ENCODE measurements around the gene KXD1.

Gene KXD1

DNA sequence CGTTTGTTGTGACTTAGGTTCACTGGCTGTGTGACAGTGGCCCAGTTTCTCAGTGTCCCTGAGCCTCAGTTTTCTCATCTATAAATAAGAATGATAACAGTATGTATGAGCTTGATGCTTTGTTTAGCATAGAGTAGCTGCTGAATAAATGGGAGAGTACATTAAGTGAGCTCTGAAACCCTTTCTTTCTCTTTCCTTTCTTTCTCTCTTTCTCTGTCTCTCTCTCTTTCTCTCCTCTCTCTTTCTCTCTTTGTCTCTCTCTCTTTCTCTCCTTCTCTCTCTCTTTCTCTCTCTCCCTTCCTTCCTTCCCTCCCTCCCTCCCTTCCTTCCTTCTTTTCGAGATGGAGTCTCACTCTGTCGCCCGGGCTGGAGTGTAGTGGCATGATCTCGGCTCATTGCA lies 2.0 kb downstream of the KXD1 start:
- Histone ChIP-seq H3K36me3 (ENCODE audit: control insufficient read depth in 1 of 2, insufficient read depth in 2 of 2, low read length in 2 of 2) (peaks cover 8 to 33% of the 10 kb centered on the region in 2 donors), H3K4me3 (ENCODE audit: low read depth in 1 of 2, low read length in 2 of 2) (no peak overlapping the region), H3K27ac (ENCODE audit: low read length) (no peak overlapping the region), H3K9me3 (ENCODE audit: control insufficient read depth in 1 of 2, low read length in 2 of 2) (no peaks in the 10 kb centered on the region), H3K27me3 (ENCODE audit: low read depth, low read length) (no peaks in the 10 kb centered on the region), H3K4me1 (ENCODE audit: control insufficient read depth in 1 of 2, insufficient read depth in 2 of 2, low read length in 2 of 2) (peaks cover 0 to 18% of the 10 kb centered on the region in 2 donors)

DNA sequence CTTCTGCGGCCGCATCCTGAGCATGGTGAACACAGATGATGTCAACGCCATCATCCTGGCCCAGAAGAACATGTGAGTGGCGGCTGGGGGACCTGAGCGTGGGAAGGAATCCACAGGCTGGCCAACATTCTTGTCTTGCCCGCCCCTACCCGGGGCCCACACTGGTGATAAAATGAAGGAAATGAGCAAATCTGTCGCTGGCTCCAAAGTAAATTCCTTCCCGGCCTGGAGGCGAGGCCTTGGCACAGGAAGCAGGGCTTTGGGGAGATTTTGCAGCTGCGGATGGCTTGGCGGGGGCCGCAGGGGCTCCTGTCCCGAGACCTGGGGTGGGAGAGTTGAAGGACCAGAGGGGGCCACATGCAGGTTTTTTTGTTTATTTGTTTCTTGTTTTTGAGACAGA lies 4.4 kb downstream of the KXD1 start:
- Histone ChIP-seq H3K36me3 (ENCODE audit: control insufficient read depth in 1 of 2, insufficient read depth in 2 of 2, low read length in 2 of 2) (peaks cover 15 to 54% of the 10 kb centered on the region in 2 donors), H3K27ac (ENCODE audit: low read length) (no peak overlapping the region), H3K9me3 (ENCODE audit: control insufficient read depth in 1 of 2, low read length in 2 of 2) (no peaks in the 10 kb centered on the region), H3K4me3 (ENCODE audit: low read depth in 1 of 2, low read length in 2 of 2) (no peak overlapping the region), H3K4me1 (ENCODE audit: control insufficient read depth in 1 of 2, insufficient read depth in 2 of 2, low read length in 2 of 2) (peaks cover 0 to 18% of the 10 kb centered on the region in 2 donors), H3K27me3 (ENCODE audit: low read depth, low read length) (no peaks in the 10 kb centered on the region)

DNA sequence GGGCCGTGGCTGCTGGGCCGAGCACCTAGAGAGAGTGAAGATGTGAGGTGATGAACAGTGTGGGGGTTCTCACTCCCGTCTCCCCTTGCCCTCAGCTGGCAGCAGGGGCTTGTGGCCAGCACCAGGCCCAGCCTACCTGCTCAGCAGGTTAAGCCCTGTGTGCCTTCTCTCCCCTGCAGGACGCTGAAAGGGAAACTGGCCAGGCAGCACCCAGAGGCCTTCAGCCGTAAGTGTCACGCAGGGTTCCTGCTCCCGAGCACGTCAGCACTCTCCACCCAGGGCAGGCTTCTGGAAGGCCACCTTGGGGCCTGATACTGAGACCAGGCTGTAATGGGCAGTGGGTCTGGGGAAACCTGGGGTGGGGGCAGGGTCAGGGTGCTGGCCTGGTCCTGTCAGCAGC lies 9.3 kb downstream of the KXD1 start:
- Histone ChIP-seq H3K9me3 (ENCODE audit: control insufficient read depth in 1 of 2, low read length in 2 of 2) (no peaks in the 10 kb centered on the region), H3K4me1 (ENCODE audit: control insufficient read depth in 1 of 2, insufficient read depth in 2 of 2, low read length in 2 of 2) (peaks cover 0 to 5% of the 10 kb centered on the region in 2 donors), H3K27ac (ENCODE audit: low read length) (no peak overlapping the region), H3K36me3 (ENCODE audit: control insufficient read depth in 1 of 2, insufficient read depth in 2 of 2, low read length in 2 of 2) (peaks cover 26 to 74% of the 10 kb centered on the region in 2 donors), H3K27me3 (ENCODE audit: low read depth, low read length) (no peaks in the 10 kb centered on the region), H3K4me3 (ENCODE audit: low read depth in 1 of 2, low read length in 2 of 2) (no peak overlapping the region)

DNA sequence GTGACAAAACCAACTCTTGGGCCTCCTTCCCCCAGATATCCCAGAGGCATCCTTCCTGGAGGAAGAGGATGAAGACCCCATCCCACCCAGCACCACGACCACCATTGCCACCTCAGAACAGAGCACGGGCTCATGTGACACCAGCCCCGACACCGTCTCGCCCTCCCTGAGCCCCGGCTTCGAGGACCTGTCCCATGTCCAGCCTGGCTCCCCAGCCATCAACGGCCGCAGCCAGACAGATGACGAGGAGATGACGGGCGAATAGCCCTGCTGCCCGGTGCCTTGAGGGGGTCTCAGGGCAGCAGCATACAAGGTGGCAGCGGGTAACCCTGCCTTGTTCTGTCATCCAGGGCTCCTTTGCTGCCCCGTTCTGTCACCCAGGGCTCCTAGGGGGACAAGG lies 10.7 kb downstream of the KXD1 start:
- H3K27me3 ChIP-seq (ENCODE audit: low read depth, low read length): no peaks in the 10 kb centered on the region
- H3K9me3 ChIP-seq (ENCODE audit: control insufficient read depth in 1 of 2, low read length in 2 of 2): no peaks in the 10 kb centered on the region
- H3K4me3 ChIP-seq (ENCODE audit: low read depth in 1 of 2, low read length in 2 of 2): no peak overlapping the region
- H3K4me1 ChIP-seq (ENCODE audit: control insufficient read depth in 1 of 2, insufficient read depth in 2 of 2, low read length in 2 of 2): peaks cover 9 to 11% of the 10 kb centered on the region in 2 donors
- no peak overlapping the region for H3K27ac ChIP-seq (ENCODE audit: low read length)
- peaks cover 27 to 61% of the 10 kb centered on the region in 2 donors for H3K36me3 ChIP-seq (ENCODE audit: control insufficient read depth in 1 of 2, insufficient read depth in 2 of 2, low read length in 2 of 2)

DNA sequence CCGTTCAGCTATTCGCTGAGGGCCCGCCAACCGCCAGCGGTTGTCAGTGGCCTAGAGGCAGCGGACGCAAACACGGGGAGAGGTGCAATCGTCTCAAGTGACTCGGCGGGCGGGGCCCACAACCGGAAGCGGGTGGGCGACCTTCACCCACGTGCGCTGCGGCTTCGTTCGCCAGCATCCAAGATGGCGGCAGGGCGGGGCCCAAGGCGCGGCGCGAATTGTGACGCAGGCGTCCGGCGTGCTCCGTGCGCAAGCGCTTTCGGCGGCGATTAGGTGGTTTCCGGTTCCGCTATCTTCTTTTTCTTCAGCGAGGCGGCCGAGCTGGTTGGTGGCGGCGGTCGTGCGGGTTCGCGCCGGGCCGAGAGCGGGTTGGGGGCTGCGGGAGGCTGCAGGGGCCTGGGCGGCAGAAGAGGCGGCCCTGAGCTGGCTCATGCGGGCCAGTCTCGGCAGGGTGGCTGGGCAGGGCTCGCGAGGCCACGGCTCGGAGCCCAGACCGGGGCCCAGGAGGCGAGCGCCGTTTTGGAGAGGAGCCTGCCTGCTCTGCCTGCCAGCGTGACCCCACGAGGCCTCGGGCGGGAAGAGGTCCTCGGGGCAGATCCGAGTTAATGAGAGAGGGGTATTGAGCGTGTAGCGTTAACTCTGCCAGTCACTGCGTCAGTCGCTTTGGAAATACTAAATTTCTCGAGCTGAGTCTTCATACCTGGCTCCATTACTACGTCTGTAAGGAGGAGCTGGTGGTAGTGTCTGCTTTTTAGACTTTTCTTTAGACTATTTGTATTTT lies 14.1 kb downstream of the KXD1 start, which contains the start of gene UBA52:
TSS of gene UBA52 (plus strand) at position 294 of the 781 bp plus-strand sequence. CDS start 1,444 bp downstream, outside the sequence.
- Histone ChIP-seq H3K36me3 (ENCODE audit: control insufficient read depth in 1 of 2, insufficient read depth in 2 of 2, low read length in 2 of 2) (peaks cover 34 to 61% of the 10 kb centered on the region in 2 donors), H3K4me3 (ENCODE audit: low read depth in 1 of 2, low read length in 2 of 2) (peak within 1 kb of the TSS; percentile 92 to 94), H3K9me3 (ENCODE audit: control insufficient read depth in 1 of 2, low read length in 2 of 2) (no peaks in the 10 kb centered on the region), H3K4me1 (ENCODE audit: control insufficient read depth in 1 of 2, insufficient read depth in 2 of 2, low read length in 2 of 2) (peaks cover 10 to 15% of the 10 kb centered on the region in 2 donors), H3K27ac (ENCODE audit: low read length) (peak within 1 kb of the TSS; percentile 91), H3K27me3 (ENCODE audit: low read depth, low read length) (no peaks in the 10 kb centered on the region)

DNA sequence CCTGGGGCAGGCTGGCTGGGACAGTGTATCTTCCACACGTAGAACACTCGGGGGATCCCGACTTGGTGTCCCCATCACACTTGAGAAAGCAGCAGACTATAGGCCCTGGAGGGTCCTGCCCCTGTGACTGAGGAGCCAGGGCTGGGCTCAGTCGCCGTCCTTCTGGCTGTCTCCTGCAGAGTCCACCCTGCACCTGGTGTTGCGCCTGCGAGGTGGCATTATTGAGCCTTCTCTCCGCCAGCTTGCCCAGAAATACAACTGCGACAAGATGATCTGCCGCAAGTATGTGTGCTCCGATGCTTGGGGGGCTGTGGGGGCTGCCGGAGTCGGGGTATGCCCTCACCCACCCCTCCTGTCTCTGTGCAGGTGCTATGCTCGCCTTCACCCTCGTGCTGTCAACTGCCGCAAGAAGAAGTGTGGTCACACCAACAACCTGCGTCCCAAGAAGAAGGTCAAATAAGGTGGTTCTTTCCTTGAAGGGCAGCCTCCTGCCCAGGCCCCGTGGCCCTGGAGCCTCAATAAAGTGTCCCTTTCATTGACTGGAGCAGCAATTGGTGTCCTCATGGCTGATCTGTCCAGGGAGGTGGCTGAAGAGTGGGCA lies 17.1 kb downstream of the KXD1 start:
- peaks cover 23 to 43% of the 10 kb centered on the region in 2 donors for H3K36me3 ChIP-seq (ENCODE audit: control insufficient read depth in 1 of 2, insufficient read depth in 2 of 2, low read length in 2 of 2)

DNA sequence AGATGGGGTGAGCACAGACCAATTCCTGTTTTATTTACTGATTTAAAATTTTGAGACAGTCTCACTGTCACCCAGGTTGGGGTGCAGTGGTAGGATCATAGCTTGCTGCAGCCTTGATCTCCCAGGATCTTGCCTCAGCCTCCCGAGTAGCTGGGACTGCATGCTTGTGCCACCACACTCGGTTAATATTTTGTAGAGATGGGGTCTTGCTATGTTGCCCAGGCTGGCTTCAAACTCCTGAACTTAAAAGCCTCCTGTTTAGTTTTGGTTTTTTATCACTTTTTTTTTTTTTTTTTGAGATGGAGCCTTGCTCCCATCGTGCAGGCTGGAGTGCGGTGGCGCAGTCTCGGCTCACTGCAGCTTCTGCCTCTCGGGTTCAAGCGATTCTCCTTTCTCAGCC lies 18.7 kb downstream of the KXD1 start:
- H3K9me3 ChIP-seq (ENCODE audit: control insufficient read depth in 1 of 2, low read length in 2 of 2): no peaks in the 10 kb centered on the region
- H3K36me3 ChIP-seq (ENCODE audit: control insufficient read depth in 1 of 2, insufficient read depth in 2 of 2, low read length in 2 of 2): peaks cover 23 to 43% of the 10 kb centered on the region in 2 donors

More for the DNA sequence above, 17.1 kb downstream of the KXD1 start:
- Histone ChIP-seq H3K4me3 (ENCODE audit: low read depth in 1 of 2, low read length in 2 of 2) (no peak overlapping the region), H3K9me3 (ENCODE audit: control insufficient read depth in 1 of 2, low read length in 2 of 2) (no peaks in the 10 kb centered on the region), H3K27ac (ENCODE audit: low read length) (no peak overlapping the region), H3K27me3 (ENCODE audit: low read depth, low read length) (no peaks in the 10 kb centered on the region), H3K4me1 (ENCODE audit: control insufficient read depth in 1 of 2, insufficient read depth in 2 of 2, low read length in 2 of 2) (peaks cover 10 to 15% of the 10 kb centered on the region in 2 donors)

DNA sequence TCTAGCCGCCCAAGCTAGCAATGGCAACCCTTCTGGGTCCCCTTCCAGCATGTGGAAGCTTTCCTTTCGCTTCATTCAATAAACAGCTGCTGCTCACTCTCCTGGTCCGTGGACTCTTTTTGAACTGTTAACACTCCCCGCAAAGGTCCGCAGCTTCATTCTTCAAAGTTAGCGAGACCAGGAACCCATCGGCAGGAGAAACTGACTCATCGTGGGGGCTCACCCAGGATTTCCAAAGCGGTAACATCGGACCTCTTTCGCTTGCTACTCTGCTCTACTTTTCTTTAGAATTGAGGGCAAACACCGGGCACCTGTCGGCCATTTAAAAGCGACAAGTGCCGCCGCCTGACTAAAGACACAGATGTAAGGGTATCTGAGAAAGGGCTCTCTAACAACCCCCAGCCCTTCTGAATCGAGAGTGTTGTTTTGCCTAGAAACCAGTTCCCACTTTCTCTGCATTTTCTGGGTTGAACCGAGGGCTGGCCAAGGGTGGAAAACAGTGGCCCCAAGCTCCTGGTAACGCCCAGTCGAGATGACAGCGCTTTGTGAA lies 19.8 kb downstream of the KXD1 start:
- Histone ChIP-seq H3K4me1 (ENCODE audit: control insufficient read depth in 1 of 2, insufficient read depth in 2 of 2, low read length in 2 of 2) (peaks cover 10 to 12% of the 10 kb centered on the region in 2 donors), H3K4me3 (ENCODE audit: low read depth in 1 of 2, low read length in 2 of 2) (no peak overlapping the region), H3K27ac (ENCODE audit: low read length) (no peak overlapping the region), H3K27me3 (ENCODE audit: low read depth, low read length) (no peaks in the 10 kb centered on the region), H3K36me3 (ENCODE audit: control insufficient read depth in 1 of 2, insufficient read depth in 2 of 2, low read length in 2 of 2) (peaks cover 23 to 43% of the 10 kb centered on the region in 2 donors), H3K9me3 (ENCODE audit: control insufficient read depth in 1 of 2, low read length in 2 of 2) (no peaks in the 10 kb centered on the region)

More for the DNA sequence above, 18.7 kb downstream of the KXD1 start:
- Histone ChIP-seq H3K4me3 (ENCODE audit: low read depth in 1 of 2, low read length in 2 of 2) (no peak overlapping the region), H3K4me1 (ENCODE audit: control insufficient read depth in 1 of 2, insufficient read depth in 2 of 2, low read length in 2 of 2) (peaks cover 10 to 15% of the 10 kb centered on the region in 2 donors), H3K27me3 (ENCODE audit: low read depth, low read length) (no peaks in the 10 kb centered on the region), H3K27ac (ENCODE audit: low read length) (no peak overlapping the region)

DNA sequence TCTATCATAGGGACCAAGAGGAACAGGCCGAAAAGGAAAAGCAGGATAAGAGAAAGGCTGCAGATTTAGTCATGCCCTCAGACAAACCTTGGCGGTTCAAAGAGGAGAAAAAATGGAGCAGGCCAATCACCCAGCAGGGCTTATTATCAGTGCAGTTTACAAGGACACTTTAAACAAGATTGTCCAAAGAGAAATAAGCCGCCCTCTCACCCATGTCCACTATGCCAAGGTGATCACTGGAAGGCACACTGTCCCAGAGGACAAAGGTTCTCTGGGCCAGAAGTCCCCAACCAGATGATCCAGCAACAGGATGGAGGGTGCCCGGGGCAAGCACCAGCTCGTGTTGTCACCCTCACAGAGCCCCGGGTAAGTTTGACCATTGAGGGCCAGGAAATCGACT lies 22.6 kb downstream of the KXD1 start:
- H3K9me3 ChIP-seq (ENCODE audit: control insufficient read depth in 1 of 2, low read length in 2 of 2): no peaks in the 10 kb centered on the region
- no peaks in the 10 kb centered on the region for H3K4me1 ChIP-seq (ENCODE audit: control insufficient read depth in 1 of 2, insufficient read depth in 2 of 2, low read length in 2 of 2)
- H3K36me3 ChIP-seq (ENCODE audit: control insufficient read depth in 1 of 2, insufficient read depth in 2 of 2, low read length in 2 of 2): peaks cover 8 to 24% of the 10 kb centered on the region in 2 donors
- no peak overlapping the region for H3K27ac ChIP-seq (ENCODE audit: low read length)
- no peaks in the 10 kb centered on the region for H3K27me3 ChIP-seq (ENCODE audit: low read depth, low read length)
- no peak overlapping the region for H3K4me3 ChIP-seq (ENCODE audit: low read depth in 1 of 2, low read length in 2 of 2)

DNA sequence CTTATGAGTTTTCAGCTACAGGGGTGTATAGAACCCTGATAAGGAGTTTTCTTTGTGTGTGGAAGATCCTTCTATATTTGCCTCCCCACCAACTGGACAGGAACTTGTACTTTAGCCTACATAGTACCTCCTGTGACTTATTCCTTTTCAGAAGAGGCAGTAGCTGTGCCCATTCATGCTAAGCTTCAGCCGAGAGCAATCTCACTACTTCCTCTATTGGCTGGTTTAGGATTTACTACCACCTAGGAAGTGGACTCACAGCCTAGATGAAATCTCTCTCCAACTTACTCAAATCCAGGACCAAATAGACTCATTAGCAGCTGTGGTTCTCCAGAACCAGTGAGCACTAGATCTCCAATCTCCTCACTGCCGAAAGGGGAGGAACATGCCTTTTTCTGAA lies 28.6 kb downstream of the KXD1 start:
- Histone ChIP-seq H3K36me3 (ENCODE audit: control insufficient read depth in 1 of 2, insufficient read depth in 2 of 2, low read length in 2 of 2) (peaks cover 5 to 8% of the 10 kb centered on the region in 2 donors), H3K27ac (ENCODE audit: low read length) (no peak overlapping the region), H3K4me1 (ENCODE audit: control insufficient read depth in 1 of 2, insufficient read depth in 2 of 2, low read length in 2 of 2) (peaks cover 9 to 16% of the 10 kb centered on the region in 2 donors), H3K9me3 (ENCODE audit: control insufficient read depth in 1 of 2, low read length in 2 of 2) (no peaks in the 10 kb centered on the region), H3K27me3 (ENCODE audit: low read depth, low read length) (no peaks in the 10 kb centered on the region), H3K4me3 (ENCODE audit: low read depth in 1 of 2, low read length in 2 of 2) (no peak overlapping the region)

DNA sequence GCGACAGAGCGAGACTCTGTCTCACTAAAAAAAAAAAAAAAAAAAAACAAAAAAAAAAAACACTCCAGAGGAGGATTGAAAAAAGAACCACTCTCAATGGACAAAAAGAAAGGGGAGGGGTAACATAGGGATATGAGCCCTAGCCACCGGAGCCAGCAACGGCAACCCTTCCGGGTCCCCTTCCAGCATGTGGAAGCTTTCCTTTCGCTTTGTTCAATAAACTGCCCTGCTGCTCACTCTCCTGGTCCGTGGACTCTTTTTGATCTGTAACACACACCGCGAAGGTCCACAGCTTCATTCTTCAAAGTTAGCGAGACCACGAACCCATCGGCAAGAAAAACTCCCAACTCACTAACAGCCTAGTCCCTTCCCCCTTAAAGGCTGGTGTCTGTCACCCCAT lies 29.9 kb downstream of the KXD1 start:
- Histone ChIP-seq H3K4me1 (ENCODE audit: control insufficient read depth in 1 of 2, insufficient read depth in 2 of 2, low read length in 2 of 2) (peaks cover 9 to 16% of the 10 kb centered on the region in 2 donors), H3K36me3 (ENCODE audit: control insufficient read depth in 1 of 2, insufficient read depth in 2 of 2, low read length in 2 of 2) (peaks cover 5 to 8% of the 10 kb centered on the region in 2 donors), H3K27ac (ENCODE audit: low read length) (no peak overlapping the region), H3K27me3 (ENCODE audit: low read depth, low read length) (no peaks in the 10 kb centered on the region), H3K9me3 (ENCODE audit: control insufficient read depth in 1 of 2, low read length in 2 of 2) (no peaks in the 10 kb centered on the region), H3K4me3 (ENCODE audit: low read depth in 1 of 2, low read length in 2 of 2) (no peak overlapping the region)
